HCT116 (cell line): Measurements from ENCODE around the gene CD247. TPM values are rescaled to one million over a fixed set of nuclear protein-coding genes. Genes with fewer than 3 reads are reported as not detected.

Source experiments
- ATAC-seq: fragments of 200-7000 bp; cut with Tn5 transposase; 2 replicates; pipeline ENCODE4 v1.9.1; 2020; ENCODE audit warnings: mild to moderate bottlenecking, moderate library complexity
- BruUV-seq: library from RNA; stranded (reverse); fragments of 400-500 nt; replicated peaks from 2 replicates; lab custom pipeline; 2021; lab: Mats Ljungman, UMichigan
- CTCF ChIA-PET: fragments of 300-600 bp; sonication (Branson Sonifier 250); formaldehyde crosslinking; loops from one replicate; lab custom pipeline; 2021; ENCODE audit warnings: antibody characterized with exemption; lab: Charles Lee
- POLR2A ChIA-PET: fragments of 300-600, 350-600 bp; sonication (Branson Sonifier 250); formaldehyde crosslinking; loops from one replicate; lab custom pipeline; 2021; ENCODE audit warnings: antibody characterized with exemption; lab: Charles Lee
- RAD21 ChIA-PET, 2 experiments: fragments of 300-600 bp; sonication (Branson Sonifier 250); formaldehyde crosslinking; loops; one replicate each; lab custom pipeline; 2023; ENCODE audit warnings: low total read pairs in 2 of 2; ENCODE audit not compliant: uncharacterized antibody in 2 of 2, unreplicated experiment in 2 of 2, low non-redundant PET in 1 of 2; lab: Charles Lee
- DNase-seq: peaks from one replicate; pipeline ENCODE4 v3.0.0-alpha.2; 2010; ENCODE audit warnings: low read depth, low spot score
- H2AFZ ChIP-seq: fragments of 200-600 bp; shearing (Covaris generic), sonication (generic); 2 replicates; pipeline ENCODE4 v1.6.1; 2017; ENCODE audit warnings: low read depth, mixed run types, mixed read lengths, antibody characterized with exemption, low read length; ENCODE audit not compliant: poor library complexity, severe bottlenecking
- H3K27ac ChIP-seq: 2 replicates; pipeline ENCODE4 v1.5.1; 2012; ENCODE audit warnings: low read depth, low read length
- H3K27me3 ChIP-seq: fragments of 200-600 bp; sonication (generic); 2 replicates; pipeline ENCODE4 v1.6.1; 2016; ENCODE audit warnings: mixed run types, low read length, mixed read lengths; ENCODE audit not compliant: insufficient read depth
- H3K36me3 ChIP-seq, 2 experiments: fragments of 200-500 bp in 1 of 2; fragments of 200-600 bp in 1 of 2; sonication (Bioruptor generic) in 1 of 2; sonication (generic) in 1 of 2; 2 replicates each; pipeline versions ENCODE4 v1.5.1 to v1.6.1; 2014 to 2016; ENCODE audit warnings: low read length in 2 of 2, inconsistent platforms in 1 of 2, mixed read lengths in 1 of 2, mixed run types in 1 of 2; ENCODE audit not compliant: insufficient read depth in 2 of 2, control insufficient read depth in 1 of 2
- H3K4me1 ChIP-seq, 2 experiments: fragments of 200-600 bp in 1 of 2; sonication (generic) in 1 of 2; 2 replicates each; pipeline versions ENCODE4 v1.5.1 to v1.6.1; 2012 to 2017; ENCODE audit warnings: low read length in 2 of 2, inconsistent platforms in 1 of 2, mild to moderate bottlenecking in 1 of 2, mixed read lengths in 1 of 2, mixed run types in 1 of 2, moderate library complexity in 1 of 2; ENCODE audit not compliant: insufficient read depth in 2 of 2, control insufficient read depth in 1 of 2
- H3K4me2 ChIP-seq: fragments of 200-600 bp; sonication (generic); 2 replicates; pipeline ENCODE4 v1.6.1; 2017; ENCODE audit warnings: mixed run types, low read length, mixed read lengths
- H3K4me3 ChIP-seq, 2 experiments: fragments of 200-600 bp in 1 of 2; sonication (generic) in 1 of 2; replicated peaks in 1 of 2; 2 replicates each; pipeline ENCODE4 v1.5.1; 2011 to 2016; ENCODE audit warnings: low read length in 2 of 2, control low read depth in 1 of 2, low read depth in 1 of 2, mild to moderate bottlenecking in 1 of 2, mixed read lengths in 1 of 2, mixed run types in 1 of 2
- H3K79me2 ChIP-seq: fragments of 200-600 bp; sonication (generic); 2 replicates; pipeline ENCODE4 v1.6.1; 2017; ENCODE audit warnings: mild to moderate bottlenecking, mixed run types, low read length, moderate library complexity, mixed read lengths; ENCODE audit not compliant: insufficient read depth
- H3K9ac ChIP-seq: fragments of 200-600 bp; sonication (generic); 2 replicates; pipeline ENCODE4 v1.6.1; 2016; ENCODE audit warnings: low read length, mixed read lengths
- H3K9me2 ChIP-seq: fragments of 200-600 bp; sonication (generic), shearing (Covaris generic); 2 replicates; pipeline ENCODE4 v1.6.1; 2017; ENCODE audit warnings: mixed run types, mild to moderate bottlenecking, moderate library complexity; ENCODE audit not compliant: insufficient read depth
- H3K9me3 ChIP-seq, 2 experiments: fragments of 200-500 bp in 1 of 2; fragments of 200-600 bp in 1 of 2; sonication (Bioruptor generic) in 1 of 2; sonication (generic) in 1 of 2; 2 replicates each; pipeline ENCODE4 v1.6.1; 2014 to 2017; ENCODE audit warnings: low read length in 2 of 2, mixed read lengths in 2 of 2, inconsistent platforms in 1 of 2, low read depth in 1 of 2, mild to moderate bottlenecking in 1 of 2, mixed run types in 1 of 2, moderate library complexity in 1 of 2; ENCODE audit not compliant: control insufficient read depth in 1 of 2, insufficient read depth in 1 of 2
- H4K20me1 ChIP-seq: fragments of 200-600 bp; sonication (generic), shearing (Covaris generic); 2 replicates; pipeline ENCODE4 v1.6.1; 2017; ENCODE audit warnings: mixed run types, mild to moderate bottlenecking, moderate library complexity; ENCODE audit not compliant: insufficient read depth
- CBX3 ChIP-seq: IDR thresholded peaks from 2 replicates; pipeline ENCODE4 v1.6.1; 2012; ENCODE audit warnings: low read depth
- CEBPB ChIP-seq: IDR thresholded peaks from 2 replicates; pipeline ENCODE4 v1.6.1; 2012; ENCODE audit warnings: low read depth
- CTCF ChIP-seq, 3 experiments: fragments of 200-600 bp in 1 of 3; sonication (generic) in 1 of 3; IDR thresholded peaks in 2 of 3; conservative IDR thresholded peaks in 1 of 3; 2 replicates each; pipeline ENCODE4 v1.5.1; 2012 to 2017; ENCODE audit warnings: low read depth in 2 of 3, low read length in 2 of 3, antibody characterized with exemption in 1 of 3, borderline replicate concordance in 1 of 3, control low read depth in 1 of 3, mild to moderate bottlenecking in 1 of 3, mixed read lengths in 1 of 3, mixed run types in 1 of 3, moderate library complexity in 1 of 3; ENCODE audit not compliant: insufficient read depth in 1 of 3
- ELF1 ChIP-seq: IDR thresholded peaks from 2 replicates; pipeline ENCODE4 v1.6.1; 2012; ENCODE audit warnings: low read depth, borderline replicate concordance
- EZH2 ChIP-seq: fragments of 200-600 bp; sonication (generic); IDR thresholded peaks from 2 replicates; pipeline ENCODE4 v1.6.1; 2017; ENCODE audit warnings: antibody characterized with exemption, mixed run types
- FOSL1 ChIP-seq: IDR thresholded peaks from 2 replicates; pipeline ENCODE4 v1.6.1; 2012; ENCODE audit warnings: low read depth
- JUND ChIP-seq: IDR thresholded peaks from 2 replicates; pipeline ENCODE4 v1.6.1; 2012
- MAX ChIP-seq: IDR thresholded peaks from 2 replicates; pipeline ENCODE4 v1.6.1; 2012
- POLR2A ChIP-seq: IDR thresholded peaks from 2 replicates; pipeline ENCODE4 v1.7.0; 2011; ENCODE audit warnings: borderline replicate concordance; ENCODE audit not compliant: insufficient read depth, insufficient read length; ENCODE audit errors: extremely low read depth
- POLR2AphosphoS5 ChIP-seq: IDR thresholded peaks from 2 replicates; pipeline ENCODE4 v1.6.1; 2011; ENCODE audit warnings: mild to moderate bottlenecking, low read depth, low read length, moderate library complexity
- RAD21 ChIP-seq: IDR thresholded peaks from 2 replicates; pipeline ENCODE4 v1.6.1; 2012; ENCODE audit warnings: low read depth, mild to moderate bottlenecking
- SIN3A ChIP-seq: IDR thresholded peaks from 2 replicates; pipeline ENCODE4 v1.6.1; 2012; ENCODE audit warnings: low read depth
- SRF ChIP-seq: IDR thresholded peaks from 2 replicates; pipeline ENCODE4 v1.6.1; 2012; ENCODE audit warnings: low read depth
- TCF7L2 ChIP-seq: IDR thresholded peaks from 2 replicates; pipeline ENCODE4 v1.7.0; 2011; ENCODE audit warnings: borderline replicate concordance, inconsistent platforms; ENCODE audit not compliant: insufficient read depth, insufficient read length; ENCODE audit errors: extremely low read depth
- ZBTB33 ChIP-seq: IDR thresholded peaks from 2 replicates; pipeline ENCODE4 v1.6.1; 2011; ENCODE audit warnings: mild to moderate bottlenecking, low read length, moderate library complexity; ENCODE audit not compliant: insufficient replicate concordance; ENCODE audit errors: extremely low read depth
- ZNF274 ChIP-seq: fragments of 200-500 bp; sonication (Bioruptor generic); IDR thresholded peaks from 2 replicates; pipeline ENCODE4 v1.6.1; 2014; ENCODE audit warnings: mild to moderate bottlenecking, low read depth, low read length, inconsistent platforms
- intact Hi-C: fragments of 100-400 bp; cut with micrococcal nuclease; formaldehyde crosslinking; loops from 2 replicates; pipeline ENCODE4 v1.10.0; 2022
- total RNA-seq: library from RNA; stranded (reverse); gene quantifications from one replicate; pipeline ENCODE4 v1.2.1, GENCODE V29; 2021; ENCODE audit not compliant: unreplicated experiment

Gene CD247
- total RNA-seq, 1 experiment from 2014 or later = 0.57 TPM

- no peaks in the 10 kb centered on the region for H3K27me3 ChIP-seq
- H3K4me3 ChIP-seq = no peak overlapping the region
- ATAC-seq (no peak), DNase-seq (no peak)
- no TSS peak for BruUV-seq
- no peak overlapping the region for H3K4me2 ChIP-seq
- intact Hi-C loops = no loop called here
- no peaks in the 10 kb centered on the region for H3K9me3 ChIP-seq
- no peaks in the 10 kb centered on the region for H3K9me2 ChIP-seq
- ChIA-PET CTCF (no interaction called here), RAD21 (no interaction called here), POLR2A (no interaction called here)
- H4K20me1 ChIP-seq = no peaks in the 10 kb centered on the region
- H3K36me3 ChIP-seq = no peaks in the 10 kb centered on the region
- TF ChIP-seq EZH2 = no peak
- no peak for TF ChIP-seq JUND
- TF ChIP-seq POLR2A = no peak
- TF ChIP-seq ZBTB33 = no peak
- no peak for TF ChIP-seq FOSL1
- TF ChIP-seq ZNF274 = no peak
- TF ChIP-seq RAD21 = no peak
- no peak for TF ChIP-seq TCF7L2
- no peak for TF ChIP-seq SRF
- TF ChIP-seq CEBPB = no peak
- no peak for TF ChIP-seq POLR2AphosphoS5
- TF ChIP-seq CTCF (IDR thresholded peaks at IDR 0.05 in 2 of 3, conservative IDR thresholded peaks at IDR 0.05 in 1 of 3; ENCODE audit: borderline replicate concordance in 1 of 3, insufficient read depth in 1 of 3, low read depth in 2 of 3, low read length in 2 of 3) = no peak
- TF ChIP-seq ELF1 = no peak
- TF ChIP-seq CBX3 = no peak
- TF ChIP-seq SIN3A = no peak
- TF ChIP-seq MAX = no peak
- H3K9ac ChIP-seq = no peak overlapping the region
- H3K27ac ChIP-seq = no peak overlapping the region
- no peak overlapping the region for H2AFZ ChIP-seq
- no peaks in the 10 kb centered on the region for H3K79me2 ChIP-seq
- no peaks in the 10 kb centered on the region for H3K4me1 ChIP-seq
Observed at GRCh38 chr1:167488786-167489185, 29.5 kb downstream of the CD247 start.
